ENCODE data around the gene HYCC1.

DNA sequence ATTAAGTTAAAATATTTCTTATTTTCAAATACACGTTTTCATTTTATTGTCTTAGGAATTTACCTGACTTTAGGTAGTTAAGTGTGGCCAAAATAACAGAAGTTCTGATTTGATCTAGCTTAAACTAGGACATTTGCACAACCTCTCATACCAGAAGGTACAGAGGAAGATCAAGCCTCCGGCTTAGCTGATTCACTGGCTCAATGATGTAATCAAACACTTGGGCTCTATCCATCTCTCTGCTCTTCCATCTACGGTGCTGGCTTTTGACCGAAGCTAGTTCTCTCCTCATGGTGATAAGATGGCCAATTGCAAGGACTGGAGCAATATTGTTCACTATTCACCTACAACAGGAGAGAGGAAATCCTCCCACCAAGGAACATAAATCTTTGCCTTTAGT, 12.2 kb upstream of the HYCC1 start:
- TF ChIP-seq CTCF (optimal IDR thresholded peaks at IDR 0.05 in 1 of 3, IDR thresholded peaks at IDR 0.05 in 1 of 3, conservative IDR thresholded peaks at IDR 0.05 in 1 of 3; ENCODE audit: extremely low read depth in 1 of 3, insufficient read depth in 2 of 3, low read length in 3 of 3) (no peak), EZH2 (IDR thresholded peaks at IDR 0.05; ENCODE audit: low read length) (no peak)
